ENCODE data around the gene PRDM16.
"Not testable (repeated sequence)": the region's sequence is repeated elsewhere in the genome, so short reads cannot be mapped to it uniquely, and the experiment has no call there.

Gene PRDM16

DNA sequence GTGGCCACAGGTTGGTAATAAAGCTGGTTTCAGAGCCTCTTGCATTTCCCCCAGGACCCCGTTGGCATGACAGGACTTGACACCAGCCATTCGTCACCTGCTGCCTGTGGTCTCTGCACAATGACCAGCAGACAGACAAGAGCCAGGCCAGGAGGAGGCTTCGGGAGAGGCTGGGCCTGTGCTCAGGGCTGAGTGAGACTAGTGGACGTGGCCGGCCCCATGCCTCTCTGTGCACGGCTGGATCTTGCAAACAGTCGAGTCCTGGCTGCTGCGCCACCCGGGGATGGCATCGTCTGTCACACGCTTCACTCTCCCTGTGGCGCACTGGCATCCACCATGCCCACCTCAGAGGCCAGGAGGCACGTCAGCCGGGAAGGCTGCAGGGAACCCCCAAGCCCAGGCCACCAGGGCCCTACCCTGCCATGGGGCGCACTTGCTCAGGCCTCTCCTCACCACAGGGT lies 208.0 kb downstream of the PRDM16 start:
- H3K27me3 Mint-ChIP-seq, result no peaks in the 10 kb centered on the region
- ATAC-seq, result no peak
- no peak overlapping the region for H3K27ac Mint-ChIP-seq
- no peaks in the 10 kb centered on the region for H3K36me3 Mint-ChIP-seq
- no peak overlapping the region for H3K4me3 Mint-ChIP-seq
- no peaks in the 10 kb centered on the region for H3K9me3 Mint-ChIP-seq
- no peaks in the 10 kb centered on the region for H3K4me1 Mint-ChIP-seq

DNA sequence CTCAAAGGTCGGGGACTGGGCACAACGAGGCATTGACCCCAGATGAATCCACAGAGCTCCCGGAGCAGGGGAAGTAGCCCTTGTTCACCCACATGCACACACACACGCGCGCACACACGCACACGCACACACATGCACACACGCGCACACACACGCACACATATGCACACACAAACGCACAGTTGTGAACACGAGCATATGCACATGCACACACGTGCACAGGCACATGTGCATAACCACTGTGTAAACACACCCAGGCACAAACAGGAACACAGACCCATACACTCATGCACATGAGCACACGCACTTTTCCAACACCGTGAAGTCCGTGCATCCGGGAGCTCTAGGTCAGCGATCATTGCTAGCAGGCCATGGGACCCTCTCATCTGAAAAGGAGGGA lies 208.6 kb downstream of the PRDM16 start:
- no peaks in the 10 kb centered on the region for H3K4me1 Mint-ChIP-seq

DNA sequence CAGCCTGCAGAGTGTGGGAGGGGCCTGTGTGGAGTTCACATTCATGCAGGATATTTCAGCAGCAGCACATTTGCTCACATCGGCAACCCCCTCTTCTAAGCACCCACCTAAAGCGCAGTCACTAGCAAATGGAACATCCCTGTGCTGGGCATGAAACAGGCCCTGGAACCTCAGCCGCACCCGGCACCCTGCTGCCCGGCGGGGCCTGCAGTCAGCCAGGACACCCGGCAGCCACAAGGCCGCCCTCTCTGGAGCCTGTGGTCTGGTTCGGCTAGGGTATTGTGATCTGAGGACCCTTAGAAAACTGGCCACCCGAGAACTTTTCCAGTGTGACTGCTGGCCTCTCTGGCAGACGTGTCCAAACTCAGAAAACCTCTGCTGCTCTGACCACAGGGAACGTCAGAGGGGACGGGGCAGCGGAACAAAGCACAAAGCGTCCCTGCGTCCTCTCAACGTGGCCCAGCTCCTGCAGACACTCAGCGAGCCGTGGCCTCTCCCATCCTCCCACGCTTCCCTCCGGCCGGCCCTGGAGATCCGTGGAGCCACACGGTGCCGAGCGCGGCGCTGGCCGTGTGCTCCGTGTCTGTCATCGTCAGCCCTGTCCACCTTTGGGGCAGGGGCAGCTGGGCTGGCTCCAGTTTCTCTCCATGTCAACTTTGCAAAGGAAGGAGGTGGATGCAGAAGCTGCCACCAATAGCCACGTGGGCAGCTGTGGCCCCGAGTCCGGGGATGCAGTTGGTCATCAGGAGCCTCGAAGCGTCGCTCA lies 209.6 kb downstream of the PRDM16 start:
- H3K27me3 Mint-ChIP-seq, result peaks cover 8% of the 10 kb centered on the region
- no peak overlapping the region for H3K27ac Mint-ChIP-seq
- no peak overlapping the region for H3K4me3 Mint-ChIP-seq
- H3K4me1 Mint-ChIP-seq, result no peaks in the 10 kb centered on the region
- no peak for ATAC-seq
- H3K36me3 Mint-ChIP-seq, result no peaks in the 10 kb centered on the region
- no peaks in the 10 kb centered on the region for H3K9me3 Mint-ChIP-seq

More for the DNA sequence above, 208.6 kb downstream of the PRDM16 start:
- Mint-ChIP-seq H3K36me3 (no peaks in the 10 kb centered on the region), H3K4me3 (no peak overlapping the region), H3K27me3 (no peaks in the 10 kb centered on the region), H3K27ac (no peak overlapping the region), H3K9me3 (no peaks in the 10 kb centered on the region)
- no peak for ATAC-seq

DNA sequence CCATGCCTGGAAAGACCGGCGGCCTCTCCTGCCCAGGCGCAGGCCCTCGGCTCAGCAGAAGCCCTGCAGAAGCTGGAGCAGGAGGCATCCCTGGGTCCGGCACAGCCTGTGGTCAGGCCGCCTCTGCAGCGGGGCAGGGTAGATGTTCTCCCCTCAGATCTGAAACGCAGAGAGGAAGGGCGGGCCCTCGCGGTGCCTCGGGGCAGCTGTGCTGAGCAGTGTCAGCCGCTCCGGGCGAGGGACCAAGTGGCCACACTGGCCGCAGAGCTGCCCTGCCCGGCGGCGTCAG lies 210.1 kb downstream of the PRDM16 start:
- H3K27me3 Mint-ChIP-seq, result peaks cover 10% of the 10 kb centered on the region
- H3K4me1 Mint-ChIP-seq, result no peaks in the 10 kb centered on the region
- H3K4me3 Mint-ChIP-seq, result no peak overlapping the region
- no peaks in the 10 kb centered on the region for H3K9me3 Mint-ChIP-seq
- no peak for ATAC-seq
- H3K27ac Mint-ChIP-seq, result no peak overlapping the region
- no peaks in the 10 kb centered on the region for H3K36me3 Mint-ChIP-seq

- Mint-ChIP-seq H3K4me1 (no peaks in the 10 kb centered on the region), H3K36me3 (no peaks in the 10 kb centered on the region), H3K9me3 (no peaks in the 10 kb centered on the region), H3K27me3 (peaks cover 24% of the 10 kb centered on the region), H3K4me3 (no peak overlapping the region), H3K27ac (no peak overlapping the region)
- ATAC-seq, result no peak
Observed at GRCh38 chr1:3281735-3282134, 212.7 kb downstream of the PRDM16 start.

- Mint-ChIP-seq H3K4me3 (no peak overlapping the region), H3K27ac (no peak overlapping the region)
- ATAC-seq, result no peak
Observed at GRCh38 chr1:3282186-3282585, 213.2 kb downstream of the PRDM16 start.

DNA sequence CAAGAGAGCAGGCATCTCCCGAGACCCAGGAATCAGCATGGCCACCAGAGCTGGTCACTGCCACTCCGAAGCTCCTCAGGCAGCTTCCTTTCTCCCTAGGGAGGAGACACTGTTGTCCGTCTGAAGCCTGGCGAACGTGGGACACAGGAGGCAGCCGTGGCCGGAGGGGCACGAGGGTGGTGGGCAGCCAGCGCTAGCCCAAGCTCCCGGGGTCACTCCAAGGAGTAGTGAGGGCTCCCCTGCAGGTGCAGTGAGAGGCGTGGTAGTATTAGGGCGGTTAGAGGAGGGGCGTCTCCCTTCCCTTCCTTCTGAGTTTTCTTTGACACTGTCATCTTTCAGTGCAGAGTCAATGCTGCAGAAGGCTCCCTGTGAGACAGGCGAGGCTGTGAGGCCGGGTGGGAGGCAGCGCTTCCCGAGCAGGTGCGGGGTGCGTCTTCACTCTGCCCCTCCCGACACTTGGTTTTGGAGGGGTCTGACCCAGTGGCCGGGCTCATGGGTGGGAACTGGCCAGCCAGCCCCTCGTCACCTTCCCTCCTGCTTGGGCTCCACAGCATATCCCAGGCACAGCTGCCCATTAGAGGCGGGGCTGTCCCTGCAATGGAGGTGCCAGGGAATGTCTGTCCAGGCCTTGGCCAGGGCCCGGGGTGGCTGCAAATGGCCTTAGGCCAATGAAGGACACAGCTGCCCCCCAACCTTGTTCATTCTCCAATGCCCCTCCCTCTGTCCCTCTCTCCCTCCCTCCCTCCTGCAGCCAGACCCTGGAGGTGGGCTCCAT lies 213.8 kb downstream of the PRDM16 start:
- no peaks in the 10 kb centered on the region for H3K4me1 Mint-ChIP-seq
- H3K9me3 Mint-ChIP-seq, result no peaks in the 10 kb centered on the region
- H3K27ac Mint-ChIP-seq, result no peak overlapping the region
- H3K4me3 Mint-ChIP-seq, result no peak overlapping the region
- peaks cover 24% of the 10 kb centered on the region for H3K27me3 Mint-ChIP-seq
- ATAC-seq, result no peak
- H3K36me3 Mint-ChIP-seq, result no peaks in the 10 kb centered on the region

More at GRCh38 chr1:3282186-3282585, 213.2 kb downstream of the PRDM16 start:
- Mint-ChIP-seq H3K4me1 (no peaks in the 10 kb centered on the region), H3K9me3 (no peaks in the 10 kb centered on the region), H3K27me3 (peaks cover 24% of the 10 kb centered on the region), H3K36me3 (no peaks in the 10 kb centered on the region)

GRCh38 chr1:3283849-3284248 lies 214.8 kb downstream of the PRDM16 start:
- no peak overlapping the region for H3K4me3 Mint-ChIP-seq
- no peaks in the 10 kb centered on the region for H3K36me3 Mint-ChIP-seq
- H3K27ac Mint-ChIP-seq, result no peak overlapping the region
- ATAC-seq, result peak; percentile 2
- H3K4me1 Mint-ChIP-seq, result no peaks in the 10 kb centered on the region
- H3K27me3 Mint-ChIP-seq, result peaks cover 24% of the 10 kb centered on the region
- H3K9me3 Mint-ChIP-seq, result no peaks in the 10 kb centered on the region

GRCh38 chr1:3284691-3285090 lies 215.7 kb downstream of the PRDM16 start:
- Mint-ChIP-seq H3K9me3 (no peaks in the 10 kb centered on the region), H3K4me3 (no peak overlapping the region), H3K27ac (no peak overlapping the region), H3K36me3 (no peaks in the 10 kb centered on the region), H3K4me1 (no peaks in the 10 kb centered on the region), H3K27me3 (peaks cover 24% of the 10 kb centered on the region)
- ATAC-seq, result no peak

DNA sequence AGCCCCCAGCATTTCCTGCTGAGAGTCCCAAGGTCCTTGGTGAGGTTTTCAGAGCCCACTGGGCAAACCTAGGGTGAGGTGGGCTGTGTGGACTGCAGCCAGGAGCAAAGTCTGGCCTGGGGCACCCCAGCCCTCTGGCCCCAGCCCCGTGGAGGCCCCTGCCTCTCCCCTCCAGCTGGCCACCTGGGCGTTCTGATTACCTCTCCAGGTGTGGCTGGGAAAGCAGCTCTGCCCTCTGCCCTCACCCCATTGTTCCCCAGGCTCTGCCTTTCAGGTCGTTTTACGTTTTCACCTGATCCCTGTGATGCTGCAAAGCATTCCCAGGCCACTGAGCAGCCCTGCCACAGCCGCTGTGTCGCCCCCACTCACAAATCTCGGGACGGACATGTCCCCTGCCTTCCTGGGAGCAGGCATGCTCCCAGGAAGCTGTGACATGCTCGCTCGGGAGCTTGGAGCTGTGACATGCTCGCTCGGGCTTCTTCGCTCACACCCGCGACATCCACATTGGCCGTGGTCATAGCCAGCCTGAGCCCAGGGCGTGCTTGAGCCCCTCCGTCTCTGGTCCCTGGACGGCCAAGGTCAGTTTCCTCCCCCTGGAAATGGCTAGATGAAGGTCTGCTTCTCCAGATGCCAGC lies 216.2 kb downstream of the PRDM16 start:
- Mint-ChIP-seq H3K9me3 (no peaks in the 10 kb centered on the region), H3K27ac (no peak overlapping the region), H3K4me3 (no peak overlapping the region), H3K36me3 (no peaks in the 10 kb centered on the region), H3K27me3 (peaks cover 24% of the 10 kb centered on the region), H3K4me1 (no peaks in the 10 kb centered on the region)
- no peak for ATAC-seq

- not testable (repeated sequence) for H3K4me3 Mint-ChIP-seq, H3K27ac Mint-ChIP-seq, H3K4me1 Mint-ChIP-seq, H3K9me3 Mint-ChIP-seq, H3K36me3 Mint-ChIP-seq, ATAC-seq
- H3K27me3 Mint-ChIP-seq, result peaks cover 24% of the 10 kb centered on the region
Observed at GRCh38 chr1:3287095-3287494, 218.1 kb downstream of the PRDM16 start.

DNA sequence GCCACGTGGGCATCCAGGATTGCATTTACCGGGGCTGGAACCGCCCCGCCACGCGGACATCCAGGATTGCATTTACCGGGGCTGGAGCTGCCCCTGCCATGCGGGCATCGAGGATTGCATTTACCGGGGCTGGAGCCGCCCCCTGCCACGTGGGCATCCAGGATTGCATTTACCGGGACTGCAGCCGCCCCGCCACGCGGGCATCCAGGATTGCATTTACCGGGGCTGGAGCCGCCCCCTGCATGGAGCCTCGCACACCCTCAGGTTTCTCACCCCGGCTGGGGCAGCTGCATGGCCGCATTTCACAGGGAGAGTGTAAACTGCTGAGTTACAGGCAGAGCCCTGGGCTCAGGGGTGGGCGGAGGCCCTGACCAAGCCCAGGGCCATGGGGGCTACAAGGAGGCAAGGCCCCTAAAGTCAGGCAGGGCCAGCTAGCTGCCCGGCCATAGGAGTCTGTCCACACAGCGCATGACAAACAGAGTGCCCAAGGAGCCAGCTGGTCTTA lies 218.7 kb downstream of the PRDM16 start:
- H3K27me3 Mint-ChIP-seq, result peaks cover 24% of the 10 kb centered on the region
- no peaks in the 10 kb centered on the region for H3K9me3 Mint-ChIP-seq
- H3K36me3 Mint-ChIP-seq, result no peaks in the 10 kb centered on the region
- H3K4me3 Mint-ChIP-seq, result no peak overlapping the region
- no peak for ATAC-seq
- no peaks in the 10 kb centered on the region for H3K4me1 Mint-ChIP-seq
- no peak overlapping the region for H3K27ac Mint-ChIP-seq

DNA sequence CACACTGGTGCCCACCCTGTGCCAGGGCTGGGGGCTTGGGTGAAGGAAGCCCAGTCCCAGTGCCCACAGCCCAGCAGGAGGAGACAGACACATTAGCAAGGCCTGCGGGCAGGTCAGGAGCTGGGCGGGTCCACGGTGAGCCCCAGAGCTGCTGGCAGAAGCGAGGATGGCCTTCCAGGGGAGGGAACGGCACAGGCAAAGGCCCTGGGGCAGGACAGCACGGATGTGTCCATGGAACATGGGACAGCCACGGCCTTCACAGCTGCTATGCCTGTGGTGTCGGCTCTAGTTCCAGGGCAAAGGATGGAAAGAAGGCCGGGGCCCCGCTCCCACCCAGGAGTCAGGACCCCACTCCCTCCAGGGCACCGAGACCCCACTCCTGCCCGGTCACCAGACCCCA lies 220.5 kb downstream of the PRDM16 start:
- no peak overlapping the region for H3K27ac Mint-ChIP-seq
- peaks cover 19% of the 10 kb centered on the region for H3K27me3 Mint-ChIP-seq
- ATAC-seq, result no peak
- H3K9me3 Mint-ChIP-seq, result no peaks in the 10 kb centered on the region
- no peaks in the 10 kb centered on the region for H3K36me3 Mint-ChIP-seq
- no peaks in the 10 kb centered on the region for H3K4me1 Mint-ChIP-seq
- no peak overlapping the region for H3K4me3 Mint-ChIP-seq

- no peak for ATAC-seq
- Mint-ChIP-seq H3K4me3 (no peak overlapping the region), H3K27ac (no peak overlapping the region), H3K9me3 (no peaks in the 10 kb centered on the region), H3K36me3 (no peaks in the 10 kb centered on the region), H3K27me3 (peaks cover 21% of the 10 kb centered on the region), H3K4me1 (no peaks in the 10 kb centered on the region)
Observed at GRCh38 chr1:3290438-3290837, 221.4 kb downstream of the PRDM16 start.

DNA sequence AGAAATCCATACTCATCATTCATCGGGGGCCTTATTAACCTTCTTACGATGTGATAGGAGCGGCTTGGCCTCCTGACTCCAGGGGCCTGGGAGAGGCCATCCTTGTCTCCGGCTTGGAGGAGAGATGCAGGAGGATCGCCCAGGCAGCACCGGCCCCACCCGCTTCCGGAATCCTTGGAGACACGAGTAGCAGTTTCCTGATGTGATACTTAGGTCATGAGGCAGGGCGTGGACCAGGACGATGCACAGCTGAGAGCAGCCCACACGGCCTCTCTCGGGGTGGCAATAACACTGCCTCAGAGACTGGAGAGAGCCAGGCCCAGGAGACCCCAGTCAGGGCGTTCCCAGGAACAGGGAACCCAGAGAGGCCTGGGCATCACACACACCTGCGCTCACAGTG lies 221.9 kb downstream of the PRDM16 start:
- H3K27ac Mint-ChIP-seq, result no peak overlapping the region
- no peaks in the 10 kb centered on the region for H3K36me3 Mint-ChIP-seq
- peaks cover 17% of the 10 kb centered on the region for H3K27me3 Mint-ChIP-seq
- no peak overlapping the region for H3K4me3 Mint-ChIP-seq
- H3K9me3 Mint-ChIP-seq, result no peaks in the 10 kb centered on the region
- no peaks in the 10 kb centered on the region for H3K4me1 Mint-ChIP-seq
- ATAC-seq, result no peak

Measured in stimulated activated memory B cell treated with anti-CD40 and anti-IgM and Interleukin-4, amounts not matched to agents 10 μg/mL and 1 μg/mL and 100 μg/mL, for 72 hours (primary cell).